Stomach smooth muscle (tissue), 2 donors: ENCODE data around the gene ARHGEF28.

ENCODE experiments used
- H3K27ac ChIP-seq: one replicate; pipeline ENCODE4 v1.7.0; 2013; ENCODE audit warnings: mild to moderate bottlenecking, low read length, inconsistent platforms
- H3K27me3 ChIP-seq, 2 donors: one replicate each; pipeline ENCODE4 v1.7.0; 2013; ENCODE audit warnings: low read length in 2 of 2; ENCODE audit not compliant: insufficient read depth in 2 of 2, control insufficient read depth in 1 of 2
- H3K36me3 ChIP-seq, 2 donors: one replicate each; pipeline ENCODE4 v1.7.0; 2013; ENCODE audit warnings: low read length in 2 of 2; ENCODE audit not compliant: control insufficient read depth in 2 of 2, insufficient read depth in 2 of 2
- H3K4me1 ChIP-seq: one replicate; pipeline ENCODE4 v1.7.0; 2013; ENCODE audit warnings: low read length; ENCODE audit not compliant: control insufficient read depth, insufficient read depth
- H3K4me3 ChIP-seq, 2 donors: one replicate each; pipeline ENCODE4 v1.7.0; 2013; ENCODE audit warnings: low read length in 2 of 2
- H3K9ac ChIP-seq, 2 donors: one replicate each; pipeline ENCODE4 v1.7.0; 2013; ENCODE audit warnings: low read length in 2 of 2, mild to moderate bottlenecking in 1 of 2
- H3K9me3 ChIP-seq, 2 donors: one replicate each; pipeline ENCODE4 v1.7.0; 2013; ENCODE audit warnings: low read length in 2 of 2; ENCODE audit not compliant: control insufficient read depth in 2 of 2
- donor health status: healthy.
- donor health status: Pancreatic carcinoma.

Gene ARHGEF28

DNA sequence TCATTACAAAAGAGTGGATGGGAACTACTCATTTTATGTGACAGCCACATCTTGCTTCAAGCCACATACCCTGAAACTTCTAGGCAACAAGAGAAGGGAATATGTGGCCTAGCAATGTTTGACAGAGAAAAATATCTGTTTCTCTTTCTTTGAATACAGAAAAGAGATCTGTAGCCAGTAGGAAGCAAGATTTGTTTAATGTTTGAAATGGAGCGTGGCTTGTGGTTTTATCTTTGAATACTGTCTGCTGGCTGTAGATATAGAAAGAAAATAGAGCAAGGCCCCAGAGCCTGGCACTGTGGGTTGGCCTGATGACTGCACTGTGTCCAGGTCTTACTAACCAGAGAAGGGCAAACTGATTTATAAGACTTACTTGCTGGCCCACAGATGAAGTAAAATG, 133.8 kb downstream of the ARHGEF28 start:
- Histone ChIP-seq H3K9me3 (no peaks in the 10 kb centered on the region), H3K4me1 (no peaks in the 10 kb centered on the region), H3K9ac (no peak overlapping the region), H3K27ac (peak overlapping the region; percentile 53), H3K4me3 (no peak overlapping the region), H3K36me3 (no peaks in the 10 kb centered on the region), H3K27me3 (no peaks in the 10 kb centered on the region)

DNA sequence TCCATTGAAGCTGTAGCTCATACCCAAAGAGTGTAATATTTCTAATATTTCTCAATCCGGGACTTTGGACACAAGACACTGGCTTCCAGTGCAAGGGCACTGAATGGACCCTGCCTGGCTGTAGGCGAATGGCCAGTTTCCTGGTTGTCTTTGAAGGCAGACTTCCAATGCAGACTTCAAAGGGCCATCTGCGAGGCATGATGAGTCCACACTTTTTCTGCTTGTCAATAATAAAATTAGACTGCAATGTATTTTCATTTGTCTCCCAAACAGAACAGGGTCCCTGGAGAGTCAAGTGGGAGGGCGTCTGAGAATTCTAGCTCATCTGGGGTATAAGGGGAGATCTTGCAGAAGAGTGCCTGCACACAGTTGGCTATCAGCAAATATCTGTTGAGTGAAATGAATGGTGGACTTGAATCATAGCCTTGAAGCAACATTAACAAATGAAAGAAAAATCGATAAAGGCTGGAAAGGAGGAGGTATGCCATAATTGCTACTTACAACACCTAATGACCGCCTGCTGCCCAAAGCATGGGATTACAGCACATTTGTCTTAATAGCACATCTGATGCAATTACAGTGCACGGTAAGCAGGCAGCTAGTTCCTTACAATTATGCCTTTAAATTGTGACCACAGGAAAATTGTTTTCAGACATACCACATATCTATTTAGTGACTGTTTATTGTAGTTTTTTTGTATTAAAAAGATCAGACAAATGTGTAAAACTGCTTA, 137.5 kb downstream of the ARHGEF28 start:
- H3K9ac ChIP-seq = no peak overlapping the region
- H3K4me3 ChIP-seq = no peak overlapping the region
- no peaks in the 10 kb centered on the region for H3K4me1 ChIP-seq
- no peaks in the 10 kb centered on the region for H3K27me3 ChIP-seq
- no peaks in the 10 kb centered on the region for H3K9me3 ChIP-seq
- no peak overlapping the region for H3K27ac ChIP-seq
- H3K36me3 ChIP-seq = no peaks in the 10 kb centered on the region

DNA sequence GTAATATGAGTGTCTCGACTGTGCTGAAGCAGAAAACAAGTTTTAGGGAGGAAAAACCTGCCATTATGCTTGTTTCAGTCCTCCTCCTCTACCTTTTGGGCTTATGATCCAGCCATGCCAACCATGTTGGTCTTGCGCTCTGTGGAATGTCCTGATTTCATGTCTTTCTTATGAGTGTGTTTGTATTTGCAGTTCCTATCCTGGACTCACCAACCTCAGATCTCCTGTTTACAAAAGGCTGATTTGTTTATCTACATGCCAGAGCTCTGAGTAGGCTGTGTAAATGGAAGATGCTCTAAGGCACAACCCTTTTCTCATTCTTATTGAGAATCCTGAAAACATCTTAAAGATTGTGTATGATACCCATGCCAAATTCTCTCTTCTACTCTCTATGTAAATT, 138.6 kb downstream of the ARHGEF28 start:
- Histone ChIP-seq H3K9me3 (no peaks in the 10 kb centered on the region), H3K36me3 (no peaks in the 10 kb centered on the region), H3K4me3 (no peak overlapping the region), H3K27ac (no peak overlapping the region), H3K27me3 (no peaks in the 10 kb centered on the region), H3K9ac (no peak overlapping the region), H3K4me1 (no peaks in the 10 kb centered on the region)

DNA sequence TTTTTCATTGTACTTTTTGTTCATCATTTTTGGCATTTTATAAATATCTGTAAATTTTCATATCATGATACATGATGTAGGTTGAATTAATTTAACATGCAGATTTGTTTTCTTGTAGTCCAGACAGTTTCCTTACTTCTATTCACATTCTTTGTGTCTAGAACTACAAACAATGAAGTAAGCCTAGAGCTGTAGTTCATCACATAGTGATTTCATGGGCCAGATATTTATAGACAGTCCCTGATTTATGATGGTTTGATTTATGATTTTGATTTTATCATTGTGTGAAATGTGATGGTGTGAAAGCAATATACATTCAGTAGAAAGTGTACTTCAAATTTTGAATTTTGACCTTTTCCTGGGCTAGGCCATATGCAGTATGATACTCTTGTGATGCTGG, 139.0 kb downstream of the ARHGEF28 start:
- H3K4me1 ChIP-seq = peaks cover 1% of the 10 kb centered on the region
- no peaks in the 10 kb centered on the region for H3K9me3 ChIP-seq
- H3K4me3 ChIP-seq = no peak overlapping the region
- no peak overlapping the region for H3K27ac ChIP-seq
- no peak overlapping the region for H3K9ac ChIP-seq
- H3K27me3 ChIP-seq = no peaks in the 10 kb centered on the region
- no peaks in the 10 kb centered on the region for H3K36me3 ChIP-seq

DNA sequence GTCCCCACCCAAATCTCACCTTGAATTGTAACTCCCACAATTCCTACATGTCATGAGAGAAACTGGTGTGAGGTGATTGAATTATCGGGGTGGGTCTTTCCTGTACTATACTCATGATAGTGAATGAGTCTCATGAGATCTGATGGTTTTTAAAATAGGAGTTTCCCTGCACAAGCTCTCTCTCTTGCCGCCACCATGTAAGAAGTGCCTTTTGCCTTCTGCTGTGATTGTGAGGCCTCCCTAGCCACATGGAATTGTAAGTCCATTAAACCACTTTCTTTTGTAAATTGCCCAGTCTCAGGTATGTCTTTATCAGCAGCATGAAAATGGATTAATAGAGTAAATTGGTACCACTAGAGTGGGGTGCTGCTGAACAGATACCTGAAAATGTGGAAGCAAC, 140.9 kb downstream of the ARHGEF28 start:
- no peak overlapping the region for H3K27ac ChIP-seq
- H3K27me3 ChIP-seq = no peaks in the 10 kb centered on the region
- no peak overlapping the region for H3K9ac ChIP-seq
- no peaks in the 10 kb centered on the region for H3K9me3 ChIP-seq
- no peak overlapping the region for H3K4me3 ChIP-seq
- H3K36me3 ChIP-seq = no peaks in the 10 kb centered on the region
- peaks cover 3% of the 10 kb centered on the region for H3K4me1 ChIP-seq

DNA sequence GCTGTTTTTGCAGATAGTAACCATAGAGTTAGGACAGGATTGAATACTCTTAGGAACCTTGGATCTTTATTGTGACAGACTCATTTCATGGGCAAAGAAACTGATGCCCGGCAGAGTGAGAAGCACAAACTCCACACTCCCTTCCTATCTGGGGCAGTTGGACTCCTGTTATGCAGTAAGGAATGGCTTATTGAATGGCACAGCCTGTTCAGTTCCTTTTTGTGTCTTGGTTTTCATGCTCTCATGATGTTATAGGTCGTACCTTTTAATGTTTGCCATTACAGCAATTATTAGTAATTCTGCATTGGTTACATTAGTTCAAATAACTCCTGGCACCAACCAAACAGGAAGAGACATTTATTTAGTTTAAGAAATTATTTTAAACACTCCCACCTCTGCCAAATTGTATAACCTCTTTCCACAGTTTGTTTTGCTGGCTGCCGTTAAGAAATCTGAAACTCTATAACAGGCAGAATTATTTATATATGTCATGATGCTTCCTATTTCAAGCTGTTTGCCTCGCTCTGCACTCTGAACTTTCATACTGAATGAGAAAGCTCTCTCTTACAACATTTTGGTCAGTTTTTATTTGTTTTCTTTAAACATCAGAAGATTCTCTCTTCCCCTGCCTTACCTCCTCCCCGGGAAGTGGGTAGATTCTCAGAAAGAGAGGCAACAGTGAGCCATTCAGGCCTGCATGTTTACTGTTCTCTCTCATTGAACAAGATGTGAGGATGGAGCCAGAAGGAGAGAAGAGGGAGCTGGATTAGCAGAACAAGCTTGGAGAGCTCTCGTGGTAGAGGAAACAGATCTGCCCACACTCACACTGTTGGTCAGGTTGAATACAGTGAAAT, 144.4 kb downstream of the ARHGEF28 start:
- Histone ChIP-seq H3K27ac (no peak overlapping the region), H3K36me3 (no peaks in the 10 kb centered on the region), H3K4me1 (peaks cover 3% of the 10 kb centered on the region), H3K27me3 (no peaks in the 10 kb centered on the region), H3K9ac (no peak overlapping the region), H3K4me3 (no peak overlapping the region), H3K9me3 (no peaks in the 10 kb centered on the region)

DNA sequence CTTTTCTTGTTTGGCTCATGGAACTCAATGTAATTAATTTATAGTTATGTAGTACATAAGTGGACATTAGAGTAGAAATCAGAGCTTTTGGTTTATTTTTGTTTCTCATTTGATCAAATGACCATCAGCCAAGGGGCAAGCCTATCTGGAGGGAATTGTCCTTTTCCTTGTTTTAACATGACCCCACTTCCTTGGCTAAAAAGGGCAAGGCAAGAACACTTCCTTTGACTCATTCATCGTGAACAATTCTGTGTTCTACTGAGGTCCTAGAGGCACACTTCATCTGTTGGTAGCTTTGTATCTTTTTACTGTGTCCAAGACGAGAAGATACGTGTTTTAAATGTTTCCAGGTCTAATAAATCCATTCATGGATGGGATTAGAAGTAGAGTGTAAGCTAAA, 148.9 kb downstream of the ARHGEF28 start:
- H3K27me3 ChIP-seq = no peaks in the 10 kb centered on the region
- H3K4me3 ChIP-seq = no peak overlapping the region
- H3K9ac ChIP-seq = no peak overlapping the region
- no peaks in the 10 kb centered on the region for H3K36me3 ChIP-seq
- no peak overlapping the region for H3K27ac ChIP-seq
- H3K4me1 ChIP-seq = peaks cover 3% of the 10 kb centered on the region
- H3K9me3 ChIP-seq = no peaks in the 10 kb centered on the region

DNA sequence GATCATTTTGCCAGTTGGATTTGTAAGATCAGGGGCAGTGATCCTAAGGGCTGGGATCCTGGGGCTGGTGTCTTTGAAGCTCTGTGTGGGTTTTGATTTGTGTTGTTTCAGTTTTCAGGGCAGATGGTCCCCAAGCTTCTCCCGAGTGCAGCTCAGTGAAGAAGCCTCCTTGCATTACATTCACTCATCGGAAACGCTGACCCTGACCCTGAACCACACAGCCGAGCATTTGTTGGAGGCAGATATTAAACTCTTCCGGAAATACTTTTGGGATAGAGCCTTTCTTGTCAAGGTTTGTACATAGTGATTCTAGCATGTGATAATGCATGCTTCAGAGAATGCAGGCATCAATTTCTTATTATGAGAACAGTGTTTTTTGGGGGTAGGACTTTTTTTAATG, 150.4 kb downstream of the ARHGEF28 start:
- Histone ChIP-seq H3K4me1 (no peaks in the 10 kb centered on the region), H3K9me3 (no peaks in the 10 kb centered on the region), H3K9ac (no peak overlapping the region), H3K27ac (no peak overlapping the region), H3K27me3 (no peaks in the 10 kb centered on the region), H3K4me3 (no peak overlapping the region), H3K36me3 (peaks cover 0 to 4% of the 10 kb centered on the region in 2 donors)

DNA sequence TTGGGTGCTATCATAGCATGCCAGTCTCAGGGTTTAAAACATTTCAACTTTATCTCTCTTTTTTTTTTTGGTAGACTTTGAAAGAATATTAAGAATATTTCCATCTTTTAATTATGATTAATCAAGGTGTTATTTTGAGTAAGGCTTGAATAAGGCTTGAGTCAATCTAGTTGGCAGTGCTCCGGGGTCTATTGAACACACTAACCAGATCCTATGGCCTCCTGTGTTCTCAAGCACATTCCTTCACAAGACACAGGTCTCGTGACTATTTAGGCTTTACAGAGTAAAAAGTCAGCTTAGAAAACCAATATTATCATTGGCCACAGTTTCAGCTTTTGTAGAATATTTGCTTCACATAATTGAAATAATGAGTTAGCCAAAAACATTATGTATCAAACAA, 151.2 kb downstream of the ARHGEF28 start:
- Histone ChIP-seq H3K27me3 (no peaks in the 10 kb centered on the region), H3K4me3 (no peak overlapping the region), H3K9ac (no peak overlapping the region), H3K4me1 (no peaks in the 10 kb centered on the region), H3K36me3 (peaks cover 0 to 4% of the 10 kb centered on the region in 2 donors), H3K9me3 (no peaks in the 10 kb centered on the region), H3K27ac (no peak overlapping the region)

DNA sequence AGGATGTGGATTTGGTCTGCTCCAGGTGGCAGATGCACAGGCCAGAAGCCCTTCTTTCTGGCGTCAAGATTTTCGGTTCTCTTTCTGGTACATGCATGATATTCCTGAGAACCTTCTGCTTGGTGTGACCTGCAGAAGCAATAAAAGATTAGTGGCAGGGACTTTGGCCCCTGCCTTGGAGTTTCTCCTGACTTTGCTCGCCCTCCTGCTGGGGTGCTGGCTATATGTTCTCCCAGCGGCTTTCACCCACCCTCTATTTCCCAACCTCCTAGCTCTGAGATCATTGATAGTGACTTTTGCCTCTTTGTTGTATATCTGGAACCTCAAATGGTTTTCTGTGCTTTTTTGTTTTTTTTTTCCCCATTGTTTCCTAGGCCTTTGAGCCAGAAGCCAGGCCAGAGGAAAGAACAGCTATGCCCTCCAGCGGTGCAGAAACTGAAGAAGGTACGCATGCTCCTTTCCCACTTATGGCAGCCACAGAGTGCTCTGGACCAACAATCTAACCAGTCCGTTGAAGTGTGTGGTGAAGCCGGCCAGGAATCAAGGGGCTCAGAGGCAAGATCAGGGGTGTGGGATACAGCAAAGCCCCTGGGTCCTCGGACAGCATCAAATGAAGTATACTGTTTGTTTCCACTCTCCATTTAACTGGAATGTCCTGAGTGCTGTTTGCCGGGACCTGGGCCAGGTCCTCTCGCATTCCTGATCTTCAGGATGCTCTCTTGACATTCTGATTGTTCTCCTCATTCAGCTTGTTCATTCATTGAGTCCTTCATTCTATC, 154.5 kb downstream of the ARHGEF28 start:
- no peaks in the 10 kb centered on the region for H3K9me3 ChIP-seq
- H3K9ac ChIP-seq = no peak overlapping the region
- no peaks in the 10 kb centered on the region for H3K27me3 ChIP-seq
- no peaks in the 10 kb centered on the region for H3K4me1 ChIP-seq
- peaks cover 0 to 4% of the 10 kb centered on the region in 2 donors for H3K36me3 ChIP-seq
- H3K27ac ChIP-seq = no peak overlapping the region
- no peak overlapping the region for H3K4me3 ChIP-seq
